HG02610 (cell line): ENCODE results near the gene ELFN2.

Source experiments
- ATAC-seq: cut with Tn5 transposase; IDR thresholded peaks from one replicate; pipeline ENCODE4 v1.9.1; 2021; ENCODE audit warnings: mild to moderate bottlenecking, moderate library complexity; ENCODE audit not compliant: unreplicated experiment

The ELFN2 gene

DNA sequence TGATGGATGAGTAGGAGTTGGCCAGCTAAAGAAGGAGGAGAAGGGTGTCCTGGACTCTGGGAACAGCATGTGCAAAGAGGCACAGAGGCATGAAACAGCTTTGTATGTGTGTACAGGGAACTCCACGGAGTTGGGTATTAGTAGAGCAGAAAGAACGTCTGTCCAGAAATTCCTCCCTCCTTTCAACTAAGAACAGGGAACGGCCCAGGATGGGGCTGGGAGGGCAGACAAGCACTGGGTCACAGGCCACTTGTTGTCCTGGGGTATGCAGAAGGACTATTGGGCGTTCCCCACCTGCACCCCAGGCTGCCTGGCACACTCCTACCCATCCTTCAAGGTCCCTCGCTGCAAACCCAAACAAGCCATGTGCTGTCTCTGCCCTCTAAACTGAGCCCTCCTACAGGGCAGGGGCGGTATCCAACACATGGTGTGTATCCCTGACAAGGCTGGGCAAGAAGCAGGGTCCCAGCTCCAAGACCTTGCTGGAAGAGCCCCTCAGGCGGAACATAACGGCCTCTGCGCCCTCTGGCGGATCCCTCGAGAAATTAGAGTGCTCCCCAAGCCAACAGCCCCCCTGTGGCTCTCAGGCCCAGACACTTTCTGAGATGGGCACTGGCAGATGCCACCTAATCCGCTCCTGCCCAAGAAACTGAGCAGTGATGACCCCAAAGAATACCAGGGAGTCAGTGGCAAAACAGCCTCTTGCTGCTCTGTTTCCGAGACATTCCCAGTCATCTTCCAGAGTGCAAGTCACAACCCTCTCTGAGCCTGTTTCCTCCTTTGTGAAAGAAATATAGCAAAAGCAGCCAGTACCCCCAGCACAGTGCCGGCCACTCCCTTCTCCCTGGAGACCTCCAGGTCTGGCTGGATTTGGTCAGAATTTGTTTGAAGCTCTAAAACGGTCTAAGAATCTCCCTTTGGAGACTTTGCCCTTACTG is 1.6 kb upstream of the ELFN2 start:
- ATAC-seq: no peak

DNA sequence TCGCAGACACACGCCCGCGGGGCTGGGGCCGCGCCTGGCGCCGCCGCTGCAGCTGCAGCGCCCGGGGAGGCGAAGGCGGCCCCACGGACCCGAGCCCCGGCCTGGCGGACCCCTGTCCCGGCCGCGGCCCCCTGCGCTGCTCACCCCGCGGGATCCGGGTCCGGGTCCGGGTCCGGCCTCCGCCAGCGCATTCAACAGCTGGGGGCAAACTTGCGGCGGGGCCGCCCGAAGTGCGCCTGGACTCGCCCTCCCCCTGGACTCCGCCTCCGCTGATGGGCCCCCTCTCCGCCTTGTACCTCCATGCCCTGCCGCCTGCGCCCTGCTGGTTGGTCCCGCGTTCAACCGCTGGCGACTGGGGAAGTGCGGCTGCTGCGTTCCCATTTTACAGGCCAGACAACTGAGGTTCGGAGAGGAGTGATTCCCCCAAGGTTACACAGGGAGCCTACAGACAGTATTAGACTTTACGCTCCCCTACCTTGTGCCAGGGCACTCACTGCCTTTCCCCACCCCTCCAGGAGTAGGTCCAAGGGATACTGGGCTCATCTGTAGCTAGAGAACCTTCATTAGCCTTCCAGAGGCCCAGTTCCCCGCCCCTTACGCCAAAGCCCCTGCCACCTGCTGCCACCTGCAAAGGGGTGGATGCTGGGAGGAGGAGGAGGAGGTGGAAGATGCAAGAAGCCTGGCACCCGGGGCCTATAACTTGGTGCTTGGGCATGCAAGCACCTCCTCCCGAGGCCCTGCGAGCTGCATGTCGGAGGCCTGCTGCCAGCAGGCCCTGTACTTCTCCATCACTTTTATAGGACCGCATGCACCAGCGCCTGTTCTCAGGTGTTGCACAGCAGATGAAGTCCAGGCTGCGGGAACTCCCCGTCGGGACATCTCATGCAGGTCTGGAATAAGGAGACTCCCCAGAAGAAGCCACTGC is 694 bp upstream of the ELFN2 start:
- ATAC-seq: no peak

DNA sequence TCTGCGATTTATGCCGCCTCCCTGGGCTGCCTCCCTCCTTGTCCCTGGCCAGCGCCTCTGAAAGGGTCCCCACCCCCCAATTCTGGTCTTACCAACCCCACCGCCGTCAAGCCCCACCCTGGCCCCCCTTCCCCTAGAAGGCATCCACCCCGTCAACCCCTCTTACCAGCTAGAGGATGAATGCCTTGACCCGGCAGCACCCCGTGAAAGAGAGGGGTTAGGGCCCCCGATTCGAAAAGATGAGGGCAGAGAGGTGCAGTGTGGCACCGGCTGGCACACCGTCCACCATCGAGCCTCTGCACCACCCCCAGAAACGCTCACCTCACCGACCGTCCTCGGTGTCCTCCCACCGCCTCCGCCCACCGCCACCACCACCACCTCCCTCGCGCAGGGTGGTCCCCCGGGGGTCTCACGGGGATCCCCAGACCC is 559 bp downstream of the ELFN2 start:
- no peak for ATAC-seq

DNA sequence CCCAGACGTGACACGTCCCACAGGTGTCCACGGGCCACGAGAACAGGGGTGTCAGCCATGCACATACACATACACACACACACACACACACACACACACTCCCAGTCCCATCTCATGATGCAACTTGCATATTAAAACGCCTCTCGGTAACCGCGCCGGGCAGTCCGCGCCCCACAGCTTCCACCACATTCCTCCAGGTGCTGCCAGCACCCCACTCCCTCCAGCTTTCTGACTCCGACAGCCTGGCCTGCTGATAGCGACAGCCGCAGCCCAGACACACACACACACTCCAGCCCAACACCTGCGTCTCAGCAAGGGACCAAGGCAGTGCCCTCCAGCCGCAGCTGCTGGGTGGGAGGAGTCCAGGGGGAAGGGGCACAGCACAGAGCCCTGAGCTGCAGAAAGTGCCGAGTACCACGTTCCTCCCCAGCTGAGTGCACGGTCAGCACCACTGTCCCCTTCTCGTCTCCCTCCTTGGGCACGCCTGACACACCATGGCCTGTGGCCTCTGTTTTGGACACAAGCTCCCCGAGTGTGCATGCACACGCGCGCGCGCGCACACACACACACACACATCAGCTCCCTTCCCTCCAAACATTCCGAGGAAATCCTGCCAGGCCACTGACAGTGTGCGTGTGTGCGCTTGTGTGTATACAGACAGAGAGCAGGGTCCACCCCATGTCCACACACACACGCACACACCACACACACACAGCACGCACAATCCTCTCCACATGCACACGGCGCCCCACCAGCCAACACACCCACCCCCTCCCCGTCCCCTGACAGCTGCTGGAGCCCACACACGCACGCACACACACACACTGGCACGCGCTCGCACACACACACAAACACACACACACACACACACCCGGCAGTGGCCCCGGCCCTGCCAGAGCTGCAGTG is 1.2 kb downstream of the ELFN2 start:
- no peak for ATAC-seq

DNA sequence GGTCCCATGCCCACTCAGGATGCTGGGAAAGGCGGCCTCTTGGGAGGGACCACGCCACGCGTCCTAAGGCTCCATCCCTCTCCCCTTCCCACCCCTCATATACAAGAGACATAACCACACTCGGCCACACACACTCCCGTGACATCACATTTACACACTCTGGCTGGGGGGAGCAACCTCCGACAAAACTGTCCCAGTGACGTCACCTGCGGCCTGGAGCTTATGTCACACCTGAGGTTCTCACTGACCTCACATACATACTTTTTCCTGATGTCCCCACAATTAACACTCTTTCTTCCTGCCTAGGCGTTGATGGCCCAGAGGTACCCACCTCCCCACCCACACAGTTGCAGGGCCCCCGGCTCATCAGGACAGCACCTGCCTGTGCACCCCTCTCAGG is 1.9 kb downstream of the ELFN2 start:
- no peak for ATAC-seq

DNA sequence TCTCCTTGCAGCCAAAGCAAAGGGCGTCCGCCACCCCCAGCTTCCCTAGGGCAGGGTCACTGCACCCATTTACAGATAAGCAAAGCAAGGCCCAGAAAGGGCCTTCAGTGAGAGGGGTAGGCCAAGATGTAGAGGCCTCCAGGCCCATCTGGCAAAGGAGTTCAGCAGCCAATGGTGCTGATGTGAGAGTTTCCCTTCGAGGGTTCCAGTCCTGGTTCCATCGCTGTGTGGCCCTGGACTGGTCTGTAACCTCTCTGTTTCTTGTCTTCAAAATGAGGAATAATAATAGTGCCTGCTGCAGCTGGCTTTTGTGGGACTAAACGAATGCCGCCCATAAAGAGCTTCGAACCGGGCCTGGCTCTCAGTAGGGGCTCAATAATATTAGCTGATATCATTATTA is 4.0 kb downstream of the ELFN2 start:
- ATAC-seq: no peak

DNA sequence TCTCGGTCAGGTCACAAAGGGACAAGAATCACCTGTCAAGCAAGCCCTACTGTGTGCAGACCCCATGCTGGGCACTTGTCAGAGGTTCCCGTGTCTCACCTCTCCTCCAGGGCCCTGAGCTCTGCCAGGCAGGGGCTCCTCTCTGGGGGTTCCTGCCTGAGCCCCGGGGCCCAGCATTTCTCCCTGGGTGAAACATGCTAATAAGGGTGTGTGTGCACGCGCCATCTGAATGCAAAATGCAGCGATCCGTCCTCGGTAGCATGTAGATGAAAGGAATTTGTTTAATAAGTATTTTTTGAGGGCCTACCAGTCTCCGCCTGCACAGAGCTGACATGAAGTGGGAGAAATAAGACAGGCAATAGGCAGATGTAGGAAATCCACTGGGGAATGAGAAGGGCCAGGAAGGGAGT is 5.8 kb downstream of the ELFN2 start:
- no peak for ATAC-seq

DNA sequence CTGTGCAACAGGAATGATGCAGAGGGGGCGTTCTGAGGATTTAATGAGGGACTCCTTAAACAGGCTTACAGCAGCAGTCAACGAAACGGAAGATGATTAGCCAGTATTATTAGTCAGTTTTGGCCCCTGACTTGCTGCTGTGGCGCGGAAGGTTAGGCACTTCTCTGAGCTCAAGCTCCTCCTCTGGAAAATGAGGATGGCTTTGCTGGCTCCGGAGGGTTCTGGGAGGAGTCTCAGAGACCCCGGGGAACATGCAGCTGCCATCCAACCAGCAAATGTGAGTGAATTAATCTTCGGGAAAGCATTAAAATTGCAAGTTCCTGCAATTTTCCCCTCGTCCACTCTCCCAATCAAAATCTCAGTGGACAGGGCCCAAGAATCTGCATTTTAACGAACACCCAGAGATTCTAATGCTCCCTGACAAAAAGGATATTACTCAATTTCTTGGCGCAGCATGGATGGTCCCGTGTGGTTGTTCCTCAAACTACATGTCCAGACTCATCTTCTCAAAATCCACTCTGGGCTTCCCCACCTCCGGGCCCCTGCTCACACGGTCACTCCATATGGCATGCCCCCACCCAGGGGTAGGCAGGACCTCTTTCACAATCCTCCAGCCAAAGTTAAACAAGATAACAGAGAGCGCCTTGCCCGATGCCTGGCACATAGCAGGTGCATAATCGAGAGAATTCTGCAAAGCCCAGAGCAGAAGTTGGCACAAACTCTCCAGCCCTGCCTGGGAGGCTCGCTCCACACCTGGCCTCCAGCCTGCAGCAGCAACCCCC is 6.4 kb downstream of the ELFN2 start:
- no peak for ATAC-seq

DNA sequence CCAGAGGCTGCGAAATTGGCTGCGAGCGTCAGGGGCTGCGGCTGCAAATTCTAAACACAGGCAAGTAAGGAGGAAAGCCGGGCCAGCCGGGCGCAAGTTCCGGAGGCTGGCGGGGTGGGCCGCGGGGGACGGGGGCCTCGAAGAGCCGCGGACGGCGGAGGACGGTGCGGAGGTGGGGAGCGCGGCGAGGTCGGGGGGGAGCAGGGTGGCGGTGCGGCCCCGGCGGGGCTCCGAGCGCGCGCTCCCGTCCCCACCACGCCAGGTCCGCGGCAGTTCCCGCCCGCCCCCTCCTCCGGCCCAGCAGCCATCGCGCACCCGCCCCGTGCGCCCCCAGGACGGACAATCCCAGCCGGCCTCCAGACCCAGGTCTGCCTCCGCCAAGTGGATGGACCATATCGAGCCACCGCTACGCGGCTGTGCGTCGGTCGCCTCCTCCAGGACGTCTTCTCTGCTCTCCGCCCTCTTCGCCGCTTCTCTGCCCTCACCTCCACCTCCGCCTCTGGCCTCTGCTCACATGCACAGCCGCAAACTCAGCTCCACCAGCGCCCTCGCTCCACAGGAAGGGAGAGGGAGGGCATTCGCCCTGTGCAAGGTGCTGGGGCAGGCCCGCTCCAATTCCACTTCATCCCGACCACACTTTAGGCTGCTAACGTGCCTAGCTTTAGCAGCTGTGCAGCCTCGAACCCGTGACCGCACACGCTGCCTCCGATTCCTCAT is 7.2 kb downstream of the ELFN2 start:
- ATAC-seq: no peak

DNA sequence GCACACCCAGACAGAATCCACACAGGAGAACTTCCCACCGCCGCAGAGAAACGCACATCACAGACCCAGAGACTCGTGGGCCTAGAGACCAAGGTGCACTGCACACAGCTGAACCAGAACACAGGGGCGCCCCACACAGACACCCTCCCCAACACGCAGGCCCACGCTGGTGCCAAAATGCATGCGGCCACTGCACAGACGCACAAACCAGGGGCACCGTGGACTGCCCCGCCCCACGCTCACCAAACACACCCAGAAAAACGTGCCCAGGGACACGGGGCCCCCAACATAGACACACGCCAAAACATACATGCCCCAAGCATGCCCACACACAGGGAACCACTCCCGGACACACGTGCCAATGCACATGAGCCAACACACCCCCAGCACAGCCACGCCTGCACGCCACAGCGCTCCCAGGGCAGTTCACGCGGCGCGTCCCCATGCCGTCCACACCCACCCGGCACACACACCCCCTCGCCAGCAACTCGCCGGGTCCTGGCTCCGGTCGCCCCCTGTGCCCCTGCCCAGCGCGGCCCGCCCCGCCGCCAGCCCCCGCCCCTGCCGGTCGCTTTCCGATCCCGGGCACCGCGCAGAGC is 7.8 kb downstream of the ELFN2 start:
- ATAC-seq: no peak

DNA sequence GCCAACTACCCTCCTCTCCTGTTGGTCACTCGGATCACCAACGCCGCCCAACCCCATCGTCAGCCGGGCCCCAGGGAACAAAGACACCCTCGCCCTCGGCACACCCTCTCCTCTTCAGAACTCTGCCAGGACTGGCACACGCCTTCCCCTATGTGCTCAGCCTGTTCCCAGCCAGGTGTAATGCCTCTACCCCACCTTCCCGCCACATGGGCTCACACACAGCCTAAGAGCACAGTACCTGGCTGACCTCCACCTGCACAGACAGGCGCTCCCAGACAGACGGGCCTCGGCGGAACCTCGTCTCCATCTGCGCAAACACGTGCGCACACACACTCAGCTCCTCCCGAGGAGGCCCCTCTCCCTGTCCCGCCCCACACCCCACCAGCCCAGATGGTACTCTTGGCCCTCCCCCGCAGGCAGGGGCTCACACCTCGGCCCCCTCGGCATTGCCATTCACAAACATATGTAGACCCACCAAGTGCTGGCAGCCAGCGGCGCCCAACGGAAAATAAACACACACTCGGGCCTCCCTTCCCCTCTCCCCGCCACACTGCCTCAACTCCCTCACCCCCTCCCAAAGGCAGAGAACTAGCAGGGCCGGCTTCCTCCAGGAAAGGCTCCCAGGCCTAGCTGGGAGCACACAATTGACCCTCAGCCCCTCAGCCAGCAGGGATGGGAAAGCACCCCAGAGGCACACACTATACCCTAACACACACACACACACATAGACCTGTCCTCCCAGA is 8.5 kb downstream of the ELFN2 start:
- no peak for ATAC-seq

DNA sequence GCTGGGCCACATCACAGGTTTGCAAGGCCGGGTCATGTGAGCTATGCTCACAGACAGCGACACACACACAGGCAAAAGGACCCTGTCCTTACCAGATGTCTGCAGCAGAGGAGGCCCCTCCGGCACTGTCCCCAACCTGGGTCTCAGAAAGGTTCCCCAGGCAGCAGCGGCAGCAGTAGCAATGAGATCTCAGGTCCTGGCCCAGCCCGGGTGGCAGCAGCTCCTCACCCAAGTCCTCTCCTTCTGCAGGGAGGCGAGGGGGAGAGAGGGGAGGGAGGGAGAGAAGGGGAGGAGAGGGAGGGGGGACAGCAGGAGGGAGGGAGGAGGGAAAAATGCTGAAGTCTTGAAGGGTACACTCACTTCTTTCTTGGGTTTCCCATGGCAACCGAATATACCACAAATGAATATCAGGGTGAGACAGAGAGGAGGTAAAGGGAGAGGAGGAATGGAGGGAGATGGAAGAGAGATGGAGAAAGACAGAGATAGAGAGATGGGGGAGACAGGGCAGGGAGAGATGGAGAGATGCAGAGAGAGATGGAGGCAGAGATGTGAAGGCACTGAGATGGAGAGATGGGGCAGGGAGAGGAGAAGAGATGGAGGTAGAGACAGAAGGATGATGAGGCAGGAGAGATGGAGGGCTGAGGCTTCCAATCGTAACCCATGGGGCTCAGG is 9.5 kb downstream of the ELFN2 start:
- no peak for ATAC-seq

DNA sequence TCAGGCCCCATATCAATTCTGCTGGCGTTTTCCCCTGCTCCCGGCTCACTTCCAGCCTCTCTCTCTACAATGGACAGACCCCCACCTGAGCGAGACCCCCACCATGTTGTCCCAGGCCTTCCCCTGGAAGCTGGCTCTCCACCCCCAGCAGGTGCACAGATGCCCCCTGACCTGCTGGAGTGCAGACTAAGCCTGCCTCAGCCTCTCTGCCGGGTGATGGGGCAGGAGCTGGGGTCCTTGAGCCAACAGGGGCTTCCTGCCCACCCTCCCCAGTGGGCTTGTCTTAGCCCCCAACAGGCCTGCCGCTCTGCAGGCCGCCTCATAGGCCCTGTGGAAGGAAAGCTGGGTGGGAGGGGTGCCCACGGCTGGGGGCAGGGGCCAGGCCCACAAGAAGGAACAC is 10.0 kb downstream of the ELFN2 start:
- ATAC-seq: no peak

DNA sequence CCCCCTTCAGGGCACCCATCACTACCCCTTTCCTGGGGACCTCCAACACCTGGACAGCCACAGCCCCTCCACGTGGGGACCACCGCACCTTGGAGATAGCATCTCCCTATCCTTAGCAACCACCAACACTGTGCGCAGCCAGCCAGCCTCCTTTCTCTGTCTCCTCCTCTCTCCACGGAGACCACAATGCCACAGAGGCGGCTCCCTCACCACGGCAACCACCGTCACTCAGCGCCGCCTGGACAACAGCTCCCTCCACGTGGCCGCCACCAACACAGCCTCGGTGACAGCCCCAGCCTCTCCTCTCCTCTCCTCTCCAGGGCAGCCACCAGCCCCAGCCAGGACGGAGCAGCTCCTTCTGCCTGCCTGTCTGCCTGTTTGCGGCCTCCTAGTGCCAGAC is 10.5 kb downstream of the ELFN2 start:
- no peak for ATAC-seq

DNA sequence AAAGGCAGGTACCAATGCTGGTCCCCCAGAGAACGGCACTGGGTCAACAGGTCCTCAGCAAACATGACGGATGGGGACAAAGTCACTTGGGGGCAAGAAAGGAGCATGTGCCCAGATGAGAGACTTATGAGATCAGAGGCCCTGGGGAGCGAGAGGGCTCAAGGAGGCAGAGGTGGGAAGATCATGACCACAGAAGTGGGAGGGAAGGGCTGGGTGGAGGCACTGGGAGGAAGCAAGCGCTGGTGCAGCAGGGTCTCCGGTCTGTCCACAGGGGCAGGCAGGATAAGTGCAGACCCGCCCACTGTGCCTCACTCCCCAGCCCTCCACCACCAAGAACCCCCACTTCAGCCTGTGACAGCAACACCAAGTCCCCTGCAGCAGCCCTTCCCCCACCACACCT is 10.9 kb downstream of the ELFN2 start:
- no peak for ATAC-seq

DNA sequence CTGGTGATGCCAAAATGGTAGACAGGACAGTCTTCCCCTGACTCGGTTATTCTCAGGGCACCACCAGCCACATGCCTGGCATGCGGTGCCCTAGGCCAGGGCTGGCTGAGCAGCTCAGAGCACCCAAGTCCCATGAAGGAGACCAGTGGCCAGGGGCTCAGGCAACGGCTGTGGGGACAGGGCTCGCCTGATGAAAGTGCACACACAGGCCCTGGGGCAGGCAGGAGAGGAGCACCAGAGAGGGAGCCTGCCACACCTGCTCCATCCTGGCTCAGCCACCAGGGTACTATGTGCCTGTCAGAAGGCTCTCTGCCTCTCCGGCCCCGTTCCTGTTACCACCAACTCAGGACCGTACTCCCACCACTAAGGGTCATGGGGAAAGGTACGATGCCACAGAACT is 12.1 kb downstream of the ELFN2 start:
- no peak for ATAC-seq

DNA sequence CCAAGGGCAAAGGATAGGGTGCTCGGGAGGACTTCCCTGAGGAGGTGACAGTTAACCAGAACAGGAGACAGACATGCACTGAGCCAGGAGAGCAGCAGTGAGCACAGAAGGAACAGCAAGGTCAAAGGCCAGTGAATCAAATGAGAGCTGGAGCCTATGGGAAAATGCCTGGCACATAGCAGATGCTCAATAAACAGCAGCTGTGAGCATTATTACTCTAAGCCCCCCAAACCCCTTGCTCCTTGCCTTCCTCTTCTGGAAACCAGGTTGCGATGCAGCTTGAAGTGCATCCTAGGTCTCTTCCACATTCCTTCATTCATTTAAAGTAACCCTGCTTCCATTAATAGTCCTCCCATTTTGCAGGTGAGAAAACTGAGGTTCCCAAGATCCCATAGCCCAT is 13.0 kb downstream of the ELFN2 start:
- no peak for ATAC-seq

DNA sequence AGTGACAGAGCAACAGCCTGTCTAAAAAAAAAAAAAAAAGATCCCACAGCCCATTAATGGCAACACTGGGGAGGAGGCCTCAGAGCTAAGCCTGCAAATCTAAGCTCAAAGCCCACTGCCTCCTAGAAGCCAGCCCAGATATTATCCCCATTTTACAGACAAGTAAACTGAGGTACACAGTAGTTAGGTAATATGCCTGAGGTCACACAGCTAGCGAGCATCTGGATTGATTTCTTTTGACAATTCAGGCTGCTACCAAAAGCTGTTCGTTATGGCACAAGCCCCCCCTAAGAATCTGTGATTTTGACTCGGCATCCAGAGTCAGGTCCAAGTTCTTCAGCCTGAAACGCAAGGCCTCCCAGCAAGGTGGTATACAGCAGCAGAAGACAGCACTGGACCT is 13.7 kb downstream of the ELFN2 start:
- no peak for ATAC-seq
